ENCODE data around the gene FIGN.

DNA sequence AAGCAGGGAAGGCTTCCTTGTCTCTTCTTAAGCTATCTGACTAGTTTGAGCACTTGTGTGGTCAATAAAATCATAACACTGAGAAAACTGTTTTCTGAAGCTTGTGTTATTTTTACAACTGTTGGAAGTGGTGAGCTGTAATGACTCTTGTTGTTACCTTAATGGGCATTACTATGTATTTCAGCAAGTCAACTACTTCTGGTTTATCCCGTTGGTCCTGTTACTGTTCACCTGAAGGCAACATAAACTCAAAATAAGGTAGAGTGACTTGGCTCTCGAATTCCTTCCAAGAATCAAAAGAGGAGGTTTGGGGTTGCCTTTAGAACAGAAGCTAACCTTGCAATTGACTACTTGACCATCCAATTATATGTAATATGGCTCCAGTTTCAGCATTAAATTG, 23.2 kb upstream of the FIGN start:
- TF ChIP-seq ZNF24 (IDR thresholded peaks at IDR 0.05) (no peak), POLR2AphosphoS2 (IDR thresholded peaks at IDR 0.05; ENCODE audit: low read length) (no peak), JUN (IDR thresholded peaks at IDR 0.05; ENCODE audit: borderline replicate concordance, low read depth, low read length) (no peak), JUN (CRISPR knock-in tag; IDR thresholded peaks at IDR 0.05; ENCODE audit: borderline replicate concordance) (no peak), YBX1 (IDR thresholded peaks at IDR 0.05) (no peak), TEAD4 (IDR thresholded peaks at IDR 0.05; ENCODE audit: low read length) (no peak), TEAD4 (CRISPR knock-in tag; IDR thresholded peaks at IDR 0.05; ENCODE audit: borderline replicate concordance) (no peak), MTA1 (IDR thresholded peaks at IDR 0.05; ENCODE audit: borderline replicate concordance) (no peak), POLR2G (IDR thresholded peaks at IDR 0.05; ENCODE audit: low read depth, low read length) (no peak), CREM (IDR thresholded peaks at IDR 0.05; ENCODE audit: low read depth) (no peak)
- TF ChIP-seq, protein P1, sequence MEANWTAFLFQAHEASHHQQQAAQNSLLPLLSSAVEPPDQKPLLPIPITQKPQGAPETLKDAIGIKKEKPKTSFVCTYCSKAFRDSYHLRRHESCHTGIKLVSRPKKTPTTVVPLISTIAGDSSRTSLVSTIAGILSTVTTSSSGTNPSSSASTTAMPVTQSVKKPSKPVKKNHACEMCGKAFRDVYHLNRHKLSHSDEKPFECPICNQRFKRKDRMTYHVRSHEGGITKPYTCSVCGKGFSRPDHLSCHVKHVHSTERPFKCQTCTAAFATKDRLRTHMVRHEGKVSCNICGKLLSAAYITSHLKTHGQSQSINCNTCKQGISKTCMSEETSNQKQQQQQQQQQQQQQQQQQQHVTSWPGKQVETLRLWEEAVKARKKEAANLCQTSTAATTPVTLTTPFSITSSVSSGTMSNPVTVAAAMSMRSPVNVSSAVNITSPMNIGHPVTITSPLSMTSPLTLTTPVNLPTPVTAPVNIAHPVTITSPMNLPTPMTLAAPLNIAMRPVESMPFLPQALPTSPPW (CRISPR knock-in tag; IDR thresholded peaks at IDR 0.05), result no peak

Measured in K562 (cell line).